Activated CD8-positive, alpha-beta memory T cell treated with anti-CD3 and anti-CD28 coated beads for 36 hours (primary cell): ENCODE measurements around the gene ACKR1. TPM values are rescaled to one million over a fixed set of nuclear protein-coding genes. Genes with fewer than 3 reads are reported as not detected.

ENCODE experiments used
- CTCF ChIA-PET: fragments of 350-600 bp; sonication (Branson Sonifier 250); formaldehyde crosslinking; loops from one replicate; lab custom pipeline; 2021; ENCODE audit warnings: antibody characterized with exemption; lab: Charles Lee
- POLR2A ChIA-PET: fragments of 350-600 bp; sonication (Branson Sonifier 250); formaldehyde crosslinking; loops from one replicate; lab custom pipeline; 2021; ENCODE audit warnings: antibody characterized with exemption; lab: Charles Lee
- total RNA-seq, 2 experiments: library from RNA; stranded (reverse); gene quantifications; one replicate each; pipeline ENCODE4 v1.2.3, GENCODE V29; 2021

Gene ACKR1
- total RNA-seq, 2 experiments from 2014 or later = 0.27 TPM; not detected in 1

DNA sequence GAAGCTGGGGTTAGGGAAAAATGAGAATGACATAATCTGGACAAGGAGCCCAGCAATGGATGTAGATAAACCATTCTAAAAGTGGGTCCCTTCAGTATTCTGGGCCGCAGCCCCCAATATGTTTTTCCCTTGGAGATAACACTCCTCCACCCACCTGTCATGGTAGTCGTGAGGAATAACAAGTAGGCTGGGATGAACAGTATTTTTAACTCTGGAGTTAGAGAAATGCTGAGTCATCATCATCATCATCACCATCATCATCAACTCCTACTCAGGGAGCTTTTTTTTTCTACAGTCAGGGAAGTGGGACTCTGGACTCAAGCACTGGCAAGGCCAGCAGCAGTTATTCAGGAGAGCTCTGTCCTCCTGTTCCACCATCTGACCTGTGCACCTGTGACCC is 20.5 kb upstream of the ACKR1 start:
- POLR2A ChIA-PET = no interaction called here
- CTCF ChIA-PET = no interaction called here

DNA sequence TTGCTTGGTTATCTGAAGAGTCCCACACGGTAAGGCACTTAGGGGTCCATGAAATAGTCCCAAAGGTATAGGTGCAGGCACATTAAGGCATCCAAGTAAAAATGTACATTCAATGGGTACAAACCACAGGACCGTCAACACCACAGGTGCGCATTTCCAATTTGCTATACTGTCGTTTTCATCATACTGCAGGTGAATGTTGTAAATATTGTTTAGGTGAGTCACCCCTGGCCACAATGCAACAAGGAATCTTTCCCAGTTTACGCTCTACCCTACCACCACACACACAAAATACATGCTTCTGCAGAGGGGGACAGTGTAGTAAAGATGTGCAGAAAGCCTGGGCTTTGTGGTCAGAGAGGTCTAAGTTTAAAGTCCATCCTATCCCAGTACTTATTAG is 19.6 kb upstream of the ACKR1 start:
- POLR2A ChIA-PET = no interaction called here

DNA sequence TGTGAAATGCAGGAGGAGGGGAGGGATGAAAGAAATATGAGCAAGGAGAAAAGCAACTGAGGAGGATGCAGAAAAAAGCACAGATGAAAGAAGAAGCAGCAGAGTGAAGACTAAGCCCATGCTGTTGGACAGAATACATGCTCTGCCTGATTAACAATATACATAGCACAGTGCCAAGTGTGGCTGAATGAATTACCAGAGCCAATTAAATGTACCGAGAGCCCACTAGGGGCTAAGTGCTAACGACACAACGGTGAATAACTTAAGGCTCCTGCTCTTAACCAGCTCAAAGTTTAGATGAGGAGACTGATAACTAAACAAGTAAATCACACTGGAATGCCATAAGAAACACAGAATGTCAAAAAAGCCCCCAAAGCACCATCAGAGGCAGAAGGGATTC is 17.6 kb upstream of the ACKR1 start:
- ChIA-PET CTCF (no interaction called here), POLR2A (no interaction called here)

More for the DNA sequence above, 19.6 kb upstream of the ACKR1 start:
- CTCF ChIA-PET = no interaction called here

DNA sequence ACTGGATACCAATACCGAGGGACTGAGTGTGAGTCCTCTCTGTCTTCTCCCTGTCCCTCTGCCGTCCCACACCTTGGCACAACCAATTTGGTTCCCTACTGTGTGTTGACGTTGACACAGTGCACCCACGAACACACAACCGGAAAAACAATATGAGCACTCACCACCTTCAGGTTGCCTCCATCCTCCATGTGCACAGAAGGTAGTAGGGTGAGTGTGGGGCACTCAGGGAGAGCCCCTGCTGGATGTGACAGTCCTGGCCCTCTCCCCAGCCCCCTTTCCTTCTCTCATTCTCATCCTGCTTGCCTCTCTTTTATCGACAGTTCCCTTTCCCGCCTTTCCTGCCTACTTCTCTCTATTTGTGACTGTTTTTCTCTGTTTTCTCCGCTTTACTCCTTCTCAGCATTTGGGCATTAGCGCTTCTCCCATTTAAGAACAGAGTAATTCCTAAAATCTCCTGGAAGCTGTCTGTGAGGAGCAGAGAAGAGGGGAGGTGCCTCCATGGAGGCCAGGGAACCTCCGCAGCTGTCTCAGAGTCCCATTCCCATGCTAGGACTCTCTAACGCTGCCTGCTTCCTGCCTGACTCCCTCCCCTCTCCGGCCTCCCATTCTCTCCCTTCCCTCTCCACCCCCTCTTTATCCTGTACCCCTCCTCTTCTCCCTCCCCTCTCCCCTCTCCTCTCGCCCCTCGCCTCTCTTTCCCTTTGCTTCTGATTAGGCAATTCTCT is 16.9 kb upstream of the ACKR1 start:
- POLR2A ChIA-PET = no interaction called here
- CTCF ChIA-PET = no interaction called here

DNA sequence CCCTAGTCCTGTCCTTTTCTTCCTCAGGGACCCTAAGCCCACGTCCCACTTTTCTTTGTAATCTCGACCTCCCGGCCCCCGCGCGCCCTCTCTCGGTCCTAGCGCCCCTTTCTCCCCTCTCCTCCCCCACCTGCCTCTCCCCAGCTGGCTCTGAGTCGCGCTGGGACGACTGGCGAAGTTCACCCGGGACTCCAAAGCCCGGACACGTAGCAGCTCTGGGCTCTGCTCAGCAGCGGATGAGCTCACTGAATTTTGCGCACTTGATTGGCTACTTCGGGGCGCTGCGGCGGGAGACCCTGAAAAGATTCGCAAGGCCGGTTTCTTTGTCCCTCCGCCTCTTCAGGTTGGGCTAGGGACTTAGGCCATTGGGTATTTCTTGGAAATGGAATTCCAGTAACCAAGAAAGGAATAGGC is 16.3 kb upstream of the ACKR1 start:
- POLR2A ChIA-PET = no interaction called here
- CTCF ChIA-PET = no interaction called here

DNA sequence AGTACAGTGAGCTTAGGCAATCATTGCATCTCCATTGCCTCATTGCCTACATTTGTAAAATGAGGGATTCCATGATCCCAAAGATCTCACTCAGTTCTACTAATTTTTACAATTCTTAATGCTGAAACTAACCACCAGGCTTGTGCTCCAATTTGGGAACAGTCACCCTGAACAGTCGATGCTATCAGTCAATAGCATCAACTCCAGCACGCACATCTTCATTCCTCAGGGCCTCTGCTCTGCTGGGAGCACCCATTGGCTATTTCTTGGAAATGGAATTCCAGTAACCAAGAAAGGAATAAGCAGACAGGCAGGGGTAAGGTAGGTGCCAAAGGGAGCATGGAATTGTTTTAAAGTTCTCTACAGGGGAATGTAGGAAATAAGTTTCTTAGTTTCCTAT is 14.2 kb upstream of the ACKR1 start:
- POLR2A ChIA-PET = no interaction called here
- CTCF ChIA-PET = no interaction called here

- CTCF ChIA-PET = interaction anchor here (3.5 kb wide), 1 partner anchor 11 kb away, joined by 17 read pairs; no protein-coding TSS in a partner anchor
- POLR2A ChIA-PET = no interaction called here
Observed at GRCh38 chr1:159196543-159196942, 8.1 kb upstream of the ACKR1 start.

GRCh38 chr1:159197561-159198557 is 6.8 kb upstream of the ACKR1 start:
- ChIA-PET POLR2A (no interaction called here), CTCF (interaction anchor here (1.0 to 3.5 kb wide), 8 partner anchors 10 to 129 kb away, joined by 3 to 17 read pairs (median 4); no protein-coding TSS in a partner anchor)

DNA sequence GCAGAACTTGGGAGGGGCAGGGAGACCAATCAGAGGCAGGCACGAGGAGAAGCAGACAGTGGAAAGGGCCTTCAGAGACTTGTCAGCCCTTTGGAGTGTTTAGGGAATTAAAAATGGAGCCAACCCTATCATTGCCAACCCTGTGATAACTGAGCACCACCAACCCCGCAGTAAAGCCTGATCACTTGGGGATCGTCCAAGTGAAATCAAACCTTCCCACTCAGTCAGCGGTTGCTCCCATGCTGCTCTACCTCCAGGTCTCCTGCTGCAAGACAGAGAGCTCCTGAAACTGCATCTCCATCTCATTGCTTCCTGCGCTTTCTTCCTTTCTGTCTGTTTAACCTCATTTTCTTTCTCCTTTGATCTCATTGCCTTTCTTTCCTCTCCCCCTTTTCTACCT is 4.8 kb upstream of the ACKR1 start:
- POLR2A ChIA-PET = no interaction called here
- CTCF ChIA-PET = no interaction called here

GRCh38 chr1:159200769-159201168 is 3.9 kb upstream of the ACKR1 start:
- ChIA-PET CTCF (interaction anchor here (0.6 kb wide), 1 partner anchor 9 kb away, joined by 3 read pairs; no protein-coding TSS in a partner anchor), POLR2A (no interaction called here)

DNA sequence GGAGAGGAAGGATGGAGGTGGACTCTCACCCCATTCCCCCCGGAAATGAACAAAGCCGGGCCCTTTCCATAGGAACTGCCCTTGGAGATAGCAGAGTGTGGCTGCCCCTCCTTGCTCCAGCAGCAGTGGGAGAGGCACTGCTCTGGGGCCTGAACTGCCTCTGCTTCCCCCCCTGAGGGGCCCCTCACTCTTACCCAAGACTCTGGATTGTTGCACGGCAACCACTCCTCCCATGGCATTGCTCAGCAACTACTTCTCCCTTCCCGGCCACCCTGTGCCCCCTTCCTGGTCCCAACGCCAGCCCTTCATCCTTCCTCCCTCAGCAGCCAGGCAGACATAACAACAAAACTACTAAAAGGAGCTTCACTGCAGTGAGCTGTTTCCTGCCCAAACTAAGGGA is 3.0 kb upstream of the ACKR1 start:
- ChIA-PET CTCF (interaction anchor here (1.1 to 1.5 kb wide), 2 partner anchors 8 to 9 kb away, joined by 3 to 5 read pairs; no protein-coding TSS in a partner anchor), POLR2A (no interaction called here)

DNA sequence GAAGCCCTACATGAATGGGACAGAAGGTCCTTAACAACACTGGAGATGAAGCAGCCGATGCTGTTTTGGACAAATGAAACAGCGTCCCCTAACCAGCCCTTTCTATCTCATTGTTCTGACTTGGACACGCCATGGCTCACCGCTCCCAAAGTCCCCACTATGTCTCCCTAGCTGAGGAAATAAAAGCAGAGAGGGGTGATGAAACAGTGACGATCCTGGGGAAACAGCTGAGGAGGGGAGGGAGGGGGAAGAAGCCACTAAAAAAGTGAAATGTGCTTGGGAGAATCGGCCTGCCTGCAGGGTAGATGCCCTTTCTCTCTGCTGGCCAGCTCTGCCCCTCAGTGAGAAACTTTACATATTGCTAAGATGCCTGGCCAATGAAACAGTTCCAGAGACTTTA is 1.1 kb upstream of the ACKR1 start:
- ChIA-PET CTCF (no interaction called here), POLR2A (no interaction called here)

- POLR2A ChIA-PET = no interaction called here
- CTCF ChIA-PET = no interaction called here
Observed at GRCh38 chr1:159205225-159205624, 550 bp downstream of the ACKR1 start.

- ChIA-PET CTCF (interaction anchor here (3.4 kb wide), 1 partner anchor 9 kb away, joined by 17 read pairs; no protein-coding TSS in a partner anchor), POLR2A (no interaction called here)
Observed at GRCh38 chr1:159206110-159206509, 1.4 kb downstream of the ACKR1 start.

DNA sequence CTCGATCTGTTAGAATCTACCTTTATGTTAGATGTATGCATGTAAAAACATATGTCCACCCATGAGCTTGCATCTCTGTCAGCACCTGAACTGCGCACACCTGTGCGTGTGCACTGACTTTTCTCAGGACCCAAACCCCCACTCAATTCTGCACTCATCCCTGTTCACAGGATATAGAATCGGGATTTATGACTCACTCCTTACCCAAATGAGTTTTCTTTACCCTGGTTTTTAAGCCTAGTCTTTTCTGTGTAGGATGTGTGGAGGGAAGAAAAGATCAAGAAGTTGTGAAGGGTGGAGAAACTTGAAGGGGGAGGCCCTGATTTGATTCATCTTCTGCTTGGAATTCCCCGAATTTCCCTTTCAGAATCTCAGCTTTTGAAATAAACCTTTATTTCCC is 2.4 kb downstream of the ACKR1 start:
- ChIA-PET POLR2A (no interaction called here), CTCF (interaction anchor here (3.4 kb wide), 1 partner anchor 10 kb away, joined by 17 read pairs; no protein-coding TSS in a partner anchor)

GRCh38 chr1:159207774-159208173 is 3.1 kb downstream of the ACKR1 start:
- CTCF ChIA-PET = interaction anchor here (3.4 kb wide), 1 partner anchor 11 kb away, joined by 17 read pairs; no protein-coding TSS in a partner anchor
- POLR2A ChIA-PET = no interaction called here

- CTCF ChIA-PET = interaction anchor here (3.4 kb wide), 1 partner anchor 12 kb away, joined by 17 read pairs; no protein-coding TSS in a partner anchor
Observed at GRCh38 chr1:159208175-159208825, 3.6 kb downstream of the ACKR1 start.

DNA sequence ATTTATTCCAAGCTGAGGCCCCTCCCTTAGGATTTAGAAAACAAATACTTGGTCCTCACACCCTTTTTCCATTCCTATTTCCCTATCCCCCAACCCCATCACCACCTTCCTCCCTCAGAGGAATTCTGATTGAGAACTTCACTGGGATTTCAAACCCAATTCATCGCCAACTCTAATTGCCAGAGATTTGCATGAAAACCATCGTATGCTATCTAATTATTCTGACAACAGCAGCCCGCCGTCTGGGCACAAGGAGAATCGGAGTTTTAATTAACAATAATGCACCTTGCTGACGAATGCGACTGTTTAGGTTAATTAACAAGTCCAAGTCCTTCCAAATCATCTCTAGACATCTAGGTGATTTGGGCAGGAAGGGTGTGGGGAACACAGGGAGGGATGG is 4.4 kb downstream of the ACKR1 start:
- CTCF ChIA-PET = interaction anchor here (3.4 kb wide), 1 partner anchor 12 kb away, joined by 17 read pairs; no protein-coding TSS in a partner anchor

More at GRCh38 chr1:159208175-159208825, 3.6 kb downstream of the ACKR1 start:
- POLR2A ChIA-PET = no interaction called here

More for the DNA sequence above, 4.4 kb downstream of the ACKR1 start:
- POLR2A ChIA-PET = no interaction called here
